Esophagus muscularis mucosa (tissue), 4 donors: ENCODE results near the gene SDF4. TPM values are rescaled to one million over a fixed set of nuclear protein-coding genes. Genes with fewer than 3 reads are reported as not detected.

Source experiments
- DNase-seq: peaks from one replicate; pipeline ENCODE4 v3.0.0-alpha.2; 2017; ENCODE audit errors: extremely low spot score
- H3K27ac ChIP-seq, 4 donors: fragments of 200-600 bp; sonication (generic); replicated peaks in 1 of 4; 1 replicate in 3 of 4; 2 replicates in 1 of 4; pipeline ENCODE4 v1.5.1; 2016 to 2019; ENCODE audit warnings: mild to moderate bottlenecking in 1 of 4
- H3K27me3 ChIP-seq, 4 donors: fragments of 200-600 bp; sonication (generic); one replicate each; pipeline versions ENCODE4 v1.5.1 to v1.6.0; 2016 to 2019
- H3K36me3 ChIP-seq, 4 donors: fragments of 200-600 bp; sonication (generic); one replicate each; pipeline ENCODE4 v1.5.1; 2016 to 2019
- H3K4me1 ChIP-seq, 4 donors: fragments of 200-600 bp; sonication (generic); one replicate each; pipeline ENCODE4 v1.5.1; 2016 to 2019
- H3K4me3 ChIP-seq, 4 donors: fragments of 200-600 bp; sonication (generic); 1 replicate in 2 of 4; 2 replicates in 2 of 4; pipeline ENCODE4 v1.5.1; 2016 to 2019; ENCODE audit warnings: mild to moderate bottlenecking in 4 of 4, moderate library complexity in 1 of 4
- H3K9me3 ChIP-seq, 4 donors: fragments of 200-600 bp; sonication (generic); 1 replicate in 3 of 4; 2 replicates in 1 of 4; pipeline ENCODE4 v1.5.1; 2016 to 2019
- EP300 ChIP-seq: sonication (generic); formaldehyde crosslinking; IDR thresholded peaks from one replicate; pipeline ENCODE4 v1.6.1; 2017; ENCODE audit warnings: antibody characterized with exemption
- POLR2A ChIP-seq: fragments of 450-650 bp; IDR thresholded peaks from one replicate; pipeline ENCODE4 v1.6.1; 2017; ENCODE audit warnings: antibody characterized with exemption, moderate library complexity, mild to moderate bottlenecking, low read depth
- POLR2AphosphoS5 ChIP-seq, 2 donors: sonication (generic); formaldehyde crosslinking; IDR thresholded peaks; one replicate each; pipeline ENCODE4 v1.6.1; 2017; ENCODE audit warnings: antibody characterized with exemption in 2 of 2
- WGBS: methylation state at CpG from one replicate; pipeline ENCODE4 v1.1.5; 2018; 5-methylcytosine and 5-hydroxymethylcytosine counted together
- intact Hi-C: fragments of 100-400 bp; cut with DNase I; formaldehyde crosslinking; loops from one replicate; pipeline ENCODE4 v1.15.1; 2023
- total RNA-seq, 4 donors: library from RNA; depleted of rRNA; stranded (reverse); fragments of >200 nt; gene quantifications; one replicate each; pipeline versions ENCODE4 v1.1.0 to v1.2.1, GENCODE V29; 2016
- TF ChIP-seq, protein P1 (sequence below), 3 experiments: fragments of 200-600 bp in 2 of 3; fragments of 450-650 bp in 1 of 3; sonication (generic) in 2 of 3; IDR thresholded peaks; one replicate each; pipeline ENCODE4 v1.5.1; 2017 to 2019; ENCODE audit warnings: antibody characterized with exemption in 3 of 3, mild to moderate bottlenecking in 2 of 3, moderate library complexity in 1 of 3

Gene SDF4
- total RNA-seq, 4 donors from 2014 or later = 88.5 to 125 (median 107) TPM

GRCh38 chr1:1183833-1184775, 47.7 kb downstream of the SDF4 start:
- no peak for DNase-seq
- peaks cover 0 to 43% (median 4%) of the 10 kb centered on the region in 4 donors for H3K27me3 ChIP-seq
- TF ChIP-seq POLR2AphosphoS5 (IDR thresholded peaks at IDR 0.05) = no peak
- TF ChIP-seq POLR2A = no peak
- TF ChIP-seq, protein P1, sequence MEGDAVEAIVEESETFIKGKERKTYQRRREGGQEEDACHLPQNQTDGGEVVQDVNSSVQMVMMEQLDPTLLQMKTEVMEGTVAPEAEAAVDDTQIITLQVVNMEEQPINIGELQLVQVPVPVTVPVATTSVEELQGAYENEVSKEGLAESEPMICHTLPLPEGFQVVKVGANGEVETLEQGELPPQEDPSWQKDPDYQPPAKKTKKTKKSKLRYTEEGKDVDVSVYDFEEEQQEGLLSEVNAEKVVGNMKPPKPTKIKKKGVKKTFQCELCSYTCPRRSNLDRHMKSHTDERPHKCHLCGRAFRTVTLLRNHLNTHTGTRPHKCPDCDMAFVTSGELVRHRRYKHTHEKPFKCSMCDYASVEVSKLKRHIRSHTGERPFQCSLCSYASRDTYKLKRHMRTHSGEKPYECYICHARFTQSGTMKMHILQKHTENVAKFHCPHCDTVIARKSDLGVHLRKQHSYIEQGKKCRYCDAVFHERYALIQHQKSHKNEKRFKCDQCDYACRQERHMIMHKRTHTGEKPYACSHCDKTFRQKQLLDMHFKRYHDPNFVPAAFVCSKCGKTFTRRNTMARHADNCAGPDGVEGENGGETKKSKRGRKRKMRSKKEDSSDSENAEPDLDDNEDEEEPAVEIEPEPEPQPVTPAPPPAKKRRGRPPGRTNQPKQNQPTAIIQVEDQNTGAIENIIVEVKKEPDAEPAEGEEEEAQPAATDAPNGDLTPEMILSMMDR (IDR thresholded peaks at IDR 0.05) = no peak
- no peak for TF ChIP-seq EP300
- peaks cover 0 to 7% (median 4%) of the 10 kb centered on the region in 4 donors for H3K4me1 ChIP-seq
- 85% methylated on average over 20 of the region's 33 CpGs for WGBS
- no peaks in the 10 kb centered on the region for H3K9me3 ChIP-seq
- no peak overlapping the region for H3K4me3 ChIP-seq
- no peak overlapping the region for H3K27ac ChIP-seq
- intact Hi-C loops = no loop called here
- H3K36me3 ChIP-seq = no peaks in the 10 kb centered on the region

DNA sequence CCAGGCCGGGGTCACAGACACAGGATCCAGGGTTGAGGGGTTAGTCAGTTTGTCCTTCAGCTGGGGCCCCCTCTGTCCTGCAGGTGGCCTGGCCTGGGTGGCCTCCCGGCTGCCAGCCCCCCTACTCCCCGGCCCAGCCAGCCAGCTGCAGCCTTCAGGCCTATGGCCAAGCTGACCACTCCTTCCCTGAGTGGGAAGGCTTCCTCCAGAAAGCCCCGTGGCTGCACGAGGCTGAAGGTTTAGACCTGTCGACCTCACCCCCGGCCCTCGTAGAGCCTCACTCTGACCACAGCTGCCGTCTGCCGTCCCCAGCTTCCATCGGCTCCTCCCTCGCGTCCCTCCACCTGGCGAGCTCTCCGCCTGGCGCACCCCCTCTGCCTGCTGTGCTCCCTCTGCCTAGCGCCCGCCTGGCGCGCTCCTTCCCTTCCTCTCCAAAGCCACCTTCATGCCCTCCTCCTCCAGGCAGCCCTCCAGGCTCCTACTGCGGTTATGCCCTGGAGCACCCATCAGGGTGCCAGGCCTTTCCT, 48.5 kb downstream of the SDF4 start:
- H3K4me3 ChIP-seq = no peak overlapping the region
- peaks cover 0 to 7% (median 4%) of the 10 kb centered on the region in 4 donors for H3K4me1 ChIP-seq
- no peaks in the 10 kb centered on the region for H3K36me3 ChIP-seq
- intact Hi-C loops = no loop called here
- WGBS = 80% methylated on average over 18 of the region's 21 CpGs
- H3K9me3 ChIP-seq = no peaks in the 10 kb centered on the region
- H3K27ac ChIP-seq = no peak overlapping the region
- TF ChIP-seq EP300 (no peak), POLR2AphosphoS5 (IDR thresholded peaks at IDR 0.05) (no peak), POLR2A (no peak)
- TF ChIP-seq, protein P1 (IDR thresholded peaks at IDR 0.05) = no peak
- peaks cover 0 to 51% (median 4%) of the 10 kb centered on the region in 4 donors for H3K27me3 ChIP-seq
- DNase-seq = no peak

- TF ChIP-seq POLR2AphosphoS5 (IDR thresholded peaks at IDR 0.05) = no peak
- TF ChIP-seq EP300 = no peak
- TF ChIP-seq POLR2A = no peak
- TF ChIP-seq, protein P1 (IDR thresholded peaks at IDR 0.05) = no peak
- no peak for DNase-seq
- Histone ChIP-seq H3K27me3 (peaks cover 0 to 58% (median 4%) of the 10 kb centered on the region in 4 donors), H3K27ac (no peak overlapping the region), H3K4me3 (no peak overlapping the region), H3K9me3 (no peaks in the 10 kb centered on the region), H3K36me3 (no peaks in the 10 kb centered on the region), H3K4me1 (peaks cover 0 to 7% (median 4%) of the 10 kb centered on the region in 4 donors)
- 61% methylated on average over 34 of the region's 39 CpGs for WGBS
- intact Hi-C loops = no loop called here
These were observed 49.1 kb downstream of the SDF4 start for GRCh38 chr1:1182491-1183220.

DNA sequence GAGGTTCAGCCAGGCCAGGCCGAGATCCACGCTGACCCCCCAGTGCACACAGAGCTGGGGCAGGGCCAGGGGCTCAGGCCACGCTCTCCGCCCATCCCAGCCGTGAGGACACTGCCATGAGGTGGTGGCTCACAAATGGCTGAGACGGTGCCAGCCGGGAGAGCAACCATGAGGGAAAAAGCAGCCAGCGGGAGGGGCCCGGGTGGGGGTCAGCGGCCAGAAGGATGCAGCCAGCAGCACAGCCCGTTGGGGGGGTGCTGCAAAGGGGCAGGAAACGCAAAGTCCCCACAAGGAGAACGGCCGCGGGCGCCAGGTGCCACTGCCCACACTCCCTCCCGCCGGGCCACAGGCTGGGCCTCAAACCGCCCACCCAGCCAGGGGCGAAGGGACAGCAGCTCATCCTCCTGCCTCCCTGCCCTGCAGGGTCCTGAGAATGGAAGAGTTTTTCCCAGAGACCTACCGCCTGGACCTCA, 49.8 kb downstream of the SDF4 start:
- Histone ChIP-seq H3K27ac (no peak overlapping the region), H3K4me1 (peaks cover 0 to 7% (median 4%) of the 10 kb centered on the region in 4 donors), H3K4me3 (no peak overlapping the region), H3K27me3 (peaks cover 0 to 65% (median 5%) of the 10 kb centered on the region in 4 donors), H3K36me3 (no peaks in the 10 kb centered on the region), H3K9me3 (no peaks in the 10 kb centered on the region)
- 82% methylated on average over 20 of the region's 21 CpGs for WGBS
- intact Hi-C loops = no loop called here
- no peak for TF ChIP-seq EP300
- TF ChIP-seq, protein P1 (IDR thresholded peaks at IDR 0.05) = no peak
- no peak for TF ChIP-seq POLR2A
- TF ChIP-seq POLR2AphosphoS5 (IDR thresholded peaks at IDR 0.05) = no peak
- no peak for DNase-seq
